GM19467 (cell line): Measurements from ENCODE around the gene ORM2.
"Not testable (repeated sequence)": the region's sequence is repeated elsewhere in the genome, so short reads cannot be mapped to it uniquely, and the experiment has no call there.

Experiments used
- ATAC-seq: cut with Tn5 transposase; IDR thresholded peaks from one replicate; pipeline ENCODE4 v1.9.1; 2021; ENCODE audit warnings: mild to moderate bottlenecking, moderate library complexity; ENCODE audit not compliant: unreplicated experiment

Gene ORM2

GRCh38 chr9:114330636-114331035, 967 bp downstream of the ORM2 start:
- no peak for ATAC-seq

GRCh38 chr9:114331229-114332195, 1.8 kb downstream of the ORM2 start:
- ATAC-seq = not testable (repeated sequence)

GRCh38 chr9:114332474-114333040, 2.9 kb downstream of the ORM2 start:
- not testable (repeated sequence) for ATAC-seq

GRCh38 chr9:114333718-114334117, 4.0 kb downstream of the ORM2 start:
- ATAC-seq = not testable (repeated sequence)

- no peak for ATAC-seq
These were observed 4.8 kb downstream of the ORM2 start for GRCh38 chr9:114334490-114334889.

- ATAC-seq = no peak
These were observed 6.1 kb downstream of the ORM2 start for GRCh38 chr9:114335745-114336144.

GRCh38 chr9:114336157-114336556, 6.5 kb downstream of the ORM2 start:
- ATAC-seq = no peak

GRCh38 chr9:114336699-114337395, 7.2 kb downstream of the ORM2 start:
- no peak for ATAC-seq

- no peak for ATAC-seq
These were observed 8.5 kb downstream of the ORM2 start for GRCh38 chr9:114338187-114338586.

- ATAC-seq = no peak
These were observed 9.7 kb downstream of the ORM2 start for GRCh38 chr9:114339130-114339908.

- no peak for ATAC-seq
These were observed 11.6 kb downstream of the ORM2 start for GRCh38 chr9:114341152-114341830.

- no peak for ATAC-seq
These were observed 12.3 kb downstream of the ORM2 start for GRCh38 chr9:114341991-114342390.

GRCh38 chr9:114342755-114343440, 13.2 kb downstream of the ORM2 start:
- no peak for ATAC-seq

- ATAC-seq = no peak
These were observed 14.0 kb downstream of the ORM2 start for GRCh38 chr9:114343471-114344187.

GRCh38 chr9:114344188-114344566, 14.5 kb downstream of the ORM2 start:
- ATAC-seq = no peak

GRCh38 chr9:114344692-114345091, 15.0 kb downstream of the ORM2 start:
- no peak for ATAC-seq

- ATAC-seq = no peak
These were observed 15.9 kb downstream of the ORM2 start for GRCh38 chr9:114345493-114346065.

- no peak for ATAC-seq
These were observed 16.5 kb downstream of the ORM2 start for GRCh38 chr9:114346146-114346545.

- ATAC-seq = no peak
These were observed 18.0 kb downstream of the ORM2 start for GRCh38 chr9:114347675-114348074.
